ENCODE measurements around the gene MPI.

Gene MPI

DNA sequence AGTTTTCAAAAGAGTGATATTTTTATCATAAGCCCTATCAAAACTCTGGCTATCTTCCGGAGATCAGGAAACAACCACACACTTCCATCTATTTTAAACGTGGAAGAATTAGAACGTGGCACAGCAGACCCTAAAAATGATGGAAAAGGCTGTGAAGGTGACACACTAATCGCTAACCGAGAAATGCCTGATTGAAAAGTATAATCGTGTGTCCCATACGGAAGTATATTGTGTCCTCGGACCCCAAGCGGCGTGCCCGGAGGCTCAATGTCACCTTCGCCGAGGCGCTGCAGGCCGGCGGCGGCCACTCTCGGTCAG, 47.4 kb downstream of the MPI start:
- DNase-seq: no peak

DNA sequence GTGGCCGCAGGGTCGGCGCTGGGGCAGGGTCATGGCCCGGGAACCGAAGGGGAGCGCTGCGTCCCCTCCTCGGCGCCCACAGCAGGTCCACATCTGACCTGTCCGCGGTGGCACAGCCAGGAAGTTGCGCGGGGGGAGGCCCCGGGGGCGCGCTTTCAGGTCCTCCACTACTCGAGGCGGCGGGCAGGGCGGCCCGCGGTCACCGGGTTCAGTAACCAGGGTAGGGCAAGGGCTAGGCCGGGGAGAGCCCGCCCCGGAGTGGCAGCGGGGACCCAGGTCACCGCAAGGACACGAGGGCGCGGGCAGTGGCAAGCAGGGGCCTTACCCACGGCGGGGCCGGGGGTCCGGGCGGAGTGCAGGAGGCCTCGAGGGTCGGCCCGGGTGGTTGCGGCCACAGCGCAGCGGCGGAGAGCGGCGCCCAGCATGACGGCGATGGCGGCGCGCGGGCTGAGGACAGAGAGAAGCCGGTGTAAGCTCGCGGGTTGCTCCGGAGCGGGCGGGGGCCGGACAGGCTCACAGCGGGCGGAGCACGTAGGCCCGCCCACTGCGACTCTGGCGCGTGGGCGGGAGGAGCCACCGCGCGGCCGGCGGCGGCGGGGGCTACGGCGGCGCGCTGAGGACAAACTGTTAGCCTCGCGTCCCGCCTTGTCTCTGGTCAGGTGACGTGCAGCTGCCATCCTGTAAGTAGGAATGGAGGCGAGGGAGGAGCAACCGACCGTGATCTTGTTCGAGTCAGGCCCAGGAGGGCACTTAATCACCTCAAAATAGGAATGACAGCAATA, 47.9 kb downstream of the MPI start, which contains the start of gene COX5A:
TSS of gene COX5A (minus strand) at position 484 of the 782 bp plus-strand sequence. CDS start at position 425, 59 bp downstream.
- DNase-seq: peak; percentile 98

- DNase-seq: peak; percentile 66
These were observed 60.5 kb downstream of the MPI start for GRCh38 chr15:74950078-74950908.

DNA sequence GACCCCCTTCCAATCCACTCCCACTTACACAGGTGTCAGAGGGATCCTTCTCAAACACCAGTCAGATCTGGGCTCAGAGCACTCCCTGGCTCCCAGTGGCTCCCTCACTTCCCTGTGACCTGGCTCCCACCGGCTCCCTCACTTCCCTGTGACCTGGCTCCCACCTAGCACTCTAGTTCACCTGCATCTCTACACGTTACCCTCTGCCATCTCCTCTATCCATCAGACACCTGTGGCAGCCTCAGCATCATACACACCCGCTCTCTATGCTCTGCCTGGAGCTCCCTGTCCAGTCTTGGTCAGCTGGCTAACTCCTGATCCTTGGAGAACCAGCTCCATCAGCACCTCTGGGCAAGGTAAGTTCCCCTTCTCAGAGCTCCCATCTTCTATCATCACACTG, 61.2 kb downstream of the MPI start:
- DNase-seq: no peak

All from fibroblast of skin of abdomen (primary cell).